BLaER1 (cell line): ENCODE results near the gene C6orf62.
"Not testable (repeated sequence)": the region's sequence is repeated elsewhere in the genome, so short reads cannot be mapped to it uniquely, and the experiment has no call there.

ENCODE experiments used
- H3K27ac ChIP-seq: shearing (Covaris generic); formaldehyde crosslinking; 2 replicates; pipeline ENCODE4 v1.8.1; 2022
- H3K27me3 ChIP-seq: shearing (Covaris generic); formaldehyde crosslinking; 2 replicates; pipeline ENCODE4 v1.8.1; 2022
- H3K36me3 ChIP-seq: shearing (Covaris generic); formaldehyde crosslinking; 2 replicates; pipeline ENCODE4 v1.8.1; 2022
- H3K4me1 ChIP-seq: shearing (Covaris generic); formaldehyde crosslinking; 2 replicates; pipeline ENCODE4 v1.8.1; 2022
- H3K4me2 ChIP-seq: shearing (Covaris generic); formaldehyde crosslinking; 2 replicates; pipeline ENCODE4 v1.8.1; 2022
- H3K4me3 ChIP-seq: shearing (Covaris generic); formaldehyde crosslinking; 2 replicates; pipeline ENCODE4 v1.8.1; 2022
- H3K9ac ChIP-seq: shearing (Covaris generic); formaldehyde crosslinking; 2 replicates; pipeline ENCODE4 v1.8.1; 2022
- H3K9me3 ChIP-seq: shearing (Covaris generic); formaldehyde crosslinking; 2 replicates; pipeline ENCODE4 v1.8.1; 2022
- H4K20me1 ChIP-seq: shearing (Covaris generic); formaldehyde crosslinking; 2 replicates; pipeline ENCODE4 v1.8.1; 2022
- Cebpa-rat ChIP-seq: shearing (Covaris generic); IDR thresholded peaks from 2 replicates; pipeline ENCODE4 v1.8.1; 2022

C6orf62 gene

GRCh38 chr6:24719125-24719971 is at the start of gene C6orf62:
Gene C6orf62 (minus strand): TSS chr6:24719154. CDS start chr6:24718668, 486 bp downstream.
- Histone ChIP-seq H3K9ac (peak within 1 kb of the TSS; percentile 99), H3K27ac (peak within 1 kb of the TSS; percentile 96), H3K4me2 (peak within 1 kb of the TSS; percentile 98), H3K27me3 (no peaks in the 10 kb centered on the region), H3K9me3 (no peaks in the 10 kb centered on the region; the same call in 1 of the 2 replicates), H3K4me1 (peaks cover 55% of the 10 kb centered on the region), H4K20me1 (peaks cover 53% of the 10 kb centered on the region), H3K4me3 (peak within 1 kb of the TSS; percentile 95), H3K36me3 (peaks cover 32% of the 10 kb centered on the region)
- TF ChIP-seq Cebpa-rat, result no peak

DNA sequence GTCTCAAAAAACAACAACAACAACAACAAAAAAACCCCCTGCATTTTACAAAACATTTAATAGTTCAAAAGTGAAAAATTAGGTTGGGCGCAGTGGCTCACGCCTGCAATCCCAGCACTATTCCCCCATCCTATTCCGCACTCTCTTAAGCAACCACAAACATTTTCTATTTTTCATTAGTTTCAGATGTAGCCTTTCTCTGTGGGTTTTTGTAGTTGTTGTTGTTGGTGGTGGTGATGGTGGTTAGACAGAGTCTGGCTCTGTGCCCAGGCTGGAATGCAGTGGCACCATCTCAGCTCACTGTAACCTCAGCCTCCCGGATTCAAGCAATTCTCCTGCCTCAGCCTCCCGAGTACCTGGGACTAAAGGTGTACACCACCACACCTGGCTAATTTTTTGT is 49.4 kb upstream of the C6orf62 start:
- Histone ChIP-seq H3K27ac (no peak overlapping the region), H3K36me3 (no peaks in the 10 kb centered on the region), H3K9me3 (no peaks in the 10 kb centered on the region), H4K20me1 (no peaks in the 10 kb centered on the region), H3K4me2 (no peak overlapping the region), H3K4me3 (no peak overlapping the region), H3K4me1 (0 out of 2 replicates have a peak, but pooled peaks cover 7% of the 10 kb centered on the region), H3K9ac (no peak overlapping the region), H3K27me3 (no peaks in the 10 kb centered on the region)
- no peak for TF ChIP-seq Cebpa-rat

GRCh38 chr6:24766680-24767462 is 47.9 kb upstream of the C6orf62 start:
- TF ChIP-seq Cebpa-rat, result no peak
- Histone ChIP-seq H3K4me2 (no peak overlapping the region), H3K9me3 (no peaks in the 10 kb centered on the region), H4K20me1 (no peaks in the 10 kb centered on the region), H3K27me3 (no peaks in the 10 kb centered on the region), H3K27ac (no peak overlapping the region), H3K4me3 (no peak overlapping the region), H3K36me3 (no peaks in the 10 kb centered on the region), H3K4me1 (0 out of 2 replicates have a peak, but pooled peaks cover 7% of the 10 kb centered on the region), H3K9ac (no peak overlapping the region)

DNA sequence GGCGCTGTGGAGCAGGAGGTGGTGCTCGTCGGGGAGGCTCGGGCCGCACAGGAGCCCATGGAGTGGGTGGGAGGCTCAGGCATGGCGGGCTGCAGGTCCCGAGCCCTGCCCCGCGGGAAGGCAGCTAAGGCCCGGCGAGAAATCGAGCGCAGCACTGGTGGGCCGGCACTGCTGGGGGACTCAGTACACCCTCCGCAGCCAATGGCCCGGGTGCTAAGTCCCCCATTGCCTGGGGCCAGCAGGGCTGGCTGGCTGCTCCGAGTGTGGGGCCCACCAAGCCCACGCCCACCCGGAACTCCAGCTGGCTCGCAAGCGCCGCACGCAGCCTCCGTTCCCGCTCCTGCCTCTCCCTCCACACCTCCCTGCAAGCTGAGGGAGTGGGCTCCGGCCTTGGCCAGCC is 47.0 kb upstream of the C6orf62 start:
- H3K36me3 ChIP-seq, H3K9me3 ChIP-seq, H3K4me1 ChIP-seq, H3K9ac ChIP-seq, H4K20me1 ChIP-seq, H3K4me3 ChIP-seq, H3K4me2 ChIP-seq, H3K27ac ChIP-seq, H3K27me3 ChIP-seq: not testable (repeated sequence)

- not testable (repeated sequence) for H3K9me3 ChIP-seq, H3K27ac ChIP-seq, H3K4me2 ChIP-seq, H3K9ac ChIP-seq, H3K4me3 ChIP-seq, H3K36me3 ChIP-seq, H3K27me3 ChIP-seq, H4K20me1 ChIP-seq, H3K4me1 ChIP-seq
These were observed 46.2 kb upstream of the C6orf62 start for GRCh38 chr6:24764833-24765828.

- no peak for TF ChIP-seq Cebpa-rat
- Histone ChIP-seq H3K4me2 (no peak overlapping the region), H3K9me3 (no peaks in the 10 kb centered on the region), H4K20me1 (no peaks in the 10 kb centered on the region), H3K4me3 (no peak overlapping the region), H3K9ac (no peak overlapping the region), H3K36me3 (no peaks in the 10 kb centered on the region), H3K27me3 (no peaks in the 10 kb centered on the region), H3K4me1 (0 out of 2 replicates have a peak, but pooled peaks cover 7% of the 10 kb centered on the region), H3K27ac (no peak overlapping the region)
These were observed 44.6 kb upstream of the C6orf62 start for GRCh38 chr6:24763578-24763977.

- no peaks in the 10 kb centered on the region for H3K9me3 ChIP-seq
- no peak overlapping the region for H3K27ac ChIP-seq
- no peak overlapping the region for H3K4me2 ChIP-seq
- no peaks in the 10 kb centered on the region for H3K36me3 ChIP-seq
- TF ChIP-seq Cebpa-rat, result no peak
- H4K20me1 ChIP-seq, result no peaks in the 10 kb centered on the region
- H3K9ac ChIP-seq, result no peak overlapping the region
- H3K27me3 ChIP-seq, result no peaks in the 10 kb centered on the region
- no peak overlapping the region for H3K4me3 ChIP-seq
- H3K4me1 ChIP-seq, result no peaks in the 10 kb centered on the region
These were observed 42.9 kb upstream of the C6orf62 start for GRCh38 chr6:24761851-24762250.

GRCh38 chr6:24761193-24761835 is 42.4 kb upstream of the C6orf62 start:
- Histone ChIP-seq H3K9me3 (no peaks in the 10 kb centered on the region), H3K27ac (no peak overlapping the region), H4K20me1 (no peaks in the 10 kb centered on the region), H3K4me2 (no peak overlapping the region), H3K9ac (no peak overlapping the region), H3K36me3 (no peaks in the 10 kb centered on the region), H3K4me3 (no peak overlapping the region), H3K27me3 (no peaks in the 10 kb centered on the region), H3K4me1 (no peaks in the 10 kb centered on the region)
- TF ChIP-seq Cebpa-rat, result no peak

GRCh38 chr6:24760210-24760609 is 41.3 kb upstream of the C6orf62 start:
- Histone ChIP-seq H3K36me3 (no peaks in the 10 kb centered on the region), H3K27ac (no peak overlapping the region), H3K4me1 (no peaks in the 10 kb centered on the region), H3K4me2 (no peak overlapping the region), H3K9me3 (no peaks in the 10 kb centered on the region), H4K20me1 (no peaks in the 10 kb centered on the region), H3K4me3 (no peak overlapping the region), H3K9ac (no peak overlapping the region), H3K27me3 (no peaks in the 10 kb centered on the region)
- TF ChIP-seq Cebpa-rat, result no peak
